PC-9 (cell line): ENCODE results near the gene PAM. TPM values are rescaled to one million over a fixed set of nuclear protein-coding genes. Genes with fewer than 3 reads are reported as not detected.

Experiments used
- BruUV-seq: library from RNA; stranded (reverse); fragments of 400-500 nt; replicated peaks from 2 replicates; lab custom pipeline; 2021; lab: Mats Ljungman, UMichigan
- CTCF ChIA-PET: fragments of 300-600 bp; sonication (Branson Sonifier 250); formaldehyde crosslinking; loops from one replicate; lab custom pipeline; 2022; ENCODE audit warnings: antibody characterized with exemption; lab: Charles Lee
- POLR2A ChIA-PET: fragments of 300-600 bp; sonication (Branson Sonifier 250); formaldehyde crosslinking; loops from one replicate; lab custom pipeline; 2022; ENCODE audit warnings: antibody characterized with exemption; ENCODE audit not compliant: unreplicated experiment; lab: Charles Lee
- DNase-seq, 2 experiments: peaks; one replicate each; pipeline versions ENCODE4 v3.0.0 to v3.0.0-alpha.2; 2015 to 2022; ENCODE audit warnings: mixed read lengths in 1 of 2
- H2AFZ ChIP-seq: fragments of 200-600 bp; sonication (generic); 2 replicates; pipeline ENCODE4 v1.8.1; 2017; ENCODE audit warnings: antibody characterized with exemption
- H3F3A ChIP-seq: fragments of 200-600 bp; sonication (generic); 2 replicates; pipeline ENCODE4 v1.8.1; 2017; ENCODE audit warnings: antibody characterized with exemption, mild to moderate bottlenecking, low read depth; ENCODE audit not compliant: insufficient read depth
- H3K27ac ChIP-seq: fragments of 200-600 bp; sonication (generic); 2 replicates; pipeline ENCODE4 v1.6.1; 2016; ENCODE audit warnings: mixed run types
- H3K27me3 ChIP-seq: fragments of 200-600 bp; sonication (generic); 2 replicates; pipeline ENCODE4 v1.6.1; 2016; ENCODE audit warnings: low read depth, mixed run types; ENCODE audit not compliant: insufficient read depth
- H3K36me3 ChIP-seq: fragments of 200-600 bp; sonication (generic); 2 replicates; pipeline ENCODE4 v1.6.1; 2016; ENCODE audit warnings: low read depth, mixed run types
- H3K4me1 ChIP-seq: fragments of 200-600 bp; sonication (generic); replicated peaks from 2 replicates; pipeline ENCODE4 v1.6.1; 2016; ENCODE audit warnings: mixed run types; ENCODE audit not compliant: insufficient read depth
- H3K4me2 ChIP-seq: fragments of 200-600 bp; sonication (generic); 2 replicates; pipeline ENCODE4 v1.6.1; 2017; ENCODE audit warnings: mixed run types
- H3K4me3 ChIP-seq: fragments of 200-600 bp; sonication (generic); 2 replicates; pipeline ENCODE4 v1.6.1; 2016; ENCODE audit warnings: mixed run types
- H3K79me2 ChIP-seq: fragments of 200-600 bp; sonication (generic); 2 replicates; pipeline ENCODE4 v1.6.1; 2017; ENCODE audit warnings: low read depth, mixed run types
- H3K9me2 ChIP-seq: fragments of 200-600 bp; sonication (generic); 2 replicates; pipeline ENCODE4 v1.8.1; 2017; ENCODE audit warnings: mild to moderate bottlenecking; ENCODE audit not compliant: insufficient read depth
- H3K9me3 ChIP-seq: fragments of 200-600 bp; sonication (generic); 2 replicates; pipeline ENCODE4 v1.8.1; 2016; ENCODE audit warnings: low read depth; ENCODE audit not compliant: insufficient read depth
- H4K20me1 ChIP-seq: fragments of 200-600 bp; sonication (generic); 2 replicates; pipeline ENCODE4 v1.8.1; 2017; ENCODE audit not compliant: insufficient read depth
- EZH2 ChIP-seq: fragments of 200-600 bp; sonication (generic); IDR thresholded peaks from 2 replicates; pipeline ENCODE4 v1.8.0; 2017; ENCODE audit warnings: antibody characterized with exemption, low read depth
- intact Hi-C: fragments of 100-400 bp; cut with micrococcal nuclease; formaldehyde crosslinking; loops from one replicate; pipeline ENCODE4 v1.10.0; 2022; ENCODE audit not compliant: unreplicated experiment
- total RNA-seq: library from RNA; stranded (reverse); gene quantifications from 2 replicates; pipeline ENCODE4 v1.2.3, GENCODE V29; 2021
- TF ChIP-seq, protein P1 (sequence below): fragments of 200-600 bp; sonication (generic); conservative IDR thresholded peaks from 2 replicates; pipeline ENCODE4 v1.6.1; 2017; ENCODE audit warnings: mixed run types, antibody characterized with exemption, mild to moderate bottlenecking, moderate library complexity

PAM gene
- total RNA-seq, 1 experiment from 2014 or later: 88.4 TPM

DNA sequence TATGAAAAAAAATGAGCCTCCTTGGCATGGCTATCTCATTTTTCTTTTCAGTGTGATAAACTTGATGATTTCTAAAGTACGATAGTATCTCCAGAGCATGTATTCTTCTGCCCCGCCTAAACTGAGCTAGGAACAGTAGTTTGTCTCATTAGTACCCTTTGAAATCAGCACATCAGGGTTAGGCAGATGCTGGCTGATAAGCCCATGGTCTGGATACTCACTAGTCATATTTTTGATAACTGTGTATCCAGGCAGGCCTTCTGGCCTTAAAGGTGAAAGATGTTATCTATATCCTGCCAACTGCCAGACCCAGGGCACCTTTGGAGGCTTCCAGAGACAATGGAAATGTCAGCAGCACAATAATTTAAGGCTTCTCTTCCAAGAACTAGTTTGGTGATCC is 261.1 kb downstream of the PAM start:
- H3K4me1 ChIP-seq: no peaks in the 10 kb centered on the region
- intact Hi-C loops: no loop called here
- TF ChIP-seq, protein P1, sequence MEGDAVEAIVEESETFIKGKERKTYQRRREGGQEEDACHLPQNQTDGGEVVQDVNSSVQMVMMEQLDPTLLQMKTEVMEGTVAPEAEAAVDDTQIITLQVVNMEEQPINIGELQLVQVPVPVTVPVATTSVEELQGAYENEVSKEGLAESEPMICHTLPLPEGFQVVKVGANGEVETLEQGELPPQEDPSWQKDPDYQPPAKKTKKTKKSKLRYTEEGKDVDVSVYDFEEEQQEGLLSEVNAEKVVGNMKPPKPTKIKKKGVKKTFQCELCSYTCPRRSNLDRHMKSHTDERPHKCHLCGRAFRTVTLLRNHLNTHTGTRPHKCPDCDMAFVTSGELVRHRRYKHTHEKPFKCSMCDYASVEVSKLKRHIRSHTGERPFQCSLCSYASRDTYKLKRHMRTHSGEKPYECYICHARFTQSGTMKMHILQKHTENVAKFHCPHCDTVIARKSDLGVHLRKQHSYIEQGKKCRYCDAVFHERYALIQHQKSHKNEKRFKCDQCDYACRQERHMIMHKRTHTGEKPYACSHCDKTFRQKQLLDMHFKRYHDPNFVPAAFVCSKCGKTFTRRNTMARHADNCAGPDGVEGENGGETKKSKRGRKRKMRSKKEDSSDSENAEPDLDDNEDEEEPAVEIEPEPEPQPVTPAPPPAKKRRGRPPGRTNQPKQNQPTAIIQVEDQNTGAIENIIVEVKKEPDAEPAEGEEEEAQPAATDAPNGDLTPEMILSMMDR: no peak
- TF ChIP-seq EZH2: no peak
- no peaks in the 10 kb centered on the region; the same call in 1 of the 2 replicates for H3K9me3 ChIP-seq
- no peak for DNase-seq
- H3K4me2 ChIP-seq: no peak overlapping the region
- H3K9me2 ChIP-seq: no peaks in the 10 kb centered on the region
- H3K27me3 ChIP-seq: no peaks in the 10 kb centered on the region
- no peak overlapping the region for H3K27ac ChIP-seq
- H2AFZ ChIP-seq: no peak overlapping the region
- H3F3A ChIP-seq: no peaks in the 10 kb centered on the region; the same call in 1 of the 2 replicates
- no peaks in the 10 kb centered on the region for H3K79me2 ChIP-seq
- CTCF ChIA-PET: no interaction called here
- BruUV-seq: no TSS peak
- H3K36me3 ChIP-seq: no peaks in the 10 kb centered on the region
- no peak overlapping the region for H3K4me3 ChIP-seq
- POLR2A ChIA-PET: no interaction called here
- no peaks in the 10 kb centered on the region for H4K20me1 ChIP-seq

DNA sequence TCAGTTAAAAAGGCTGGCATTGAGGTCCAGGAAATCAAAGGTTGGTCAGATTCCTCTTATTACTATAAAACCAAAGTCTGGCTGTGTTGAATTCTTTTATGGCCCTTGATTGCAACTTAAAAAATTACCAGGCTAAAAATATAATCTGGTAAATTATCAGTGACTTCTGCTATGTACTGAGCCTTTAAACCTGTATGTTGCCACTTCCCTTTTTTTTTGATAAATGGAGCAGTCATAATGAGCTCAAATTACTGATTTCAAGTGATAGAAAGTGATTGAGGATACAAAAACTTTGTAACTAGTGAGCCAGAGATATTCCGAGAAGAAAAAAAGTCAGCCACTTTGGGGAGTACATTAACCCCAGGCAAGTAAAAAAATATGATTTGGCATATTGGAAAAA is 264.7 kb downstream of the PAM start:
- Histone ChIP-seq H3K4me2 (no peak overlapping the region), H3K4me3 (no peak overlapping the region)
- DNase-seq: no peak

DNA sequence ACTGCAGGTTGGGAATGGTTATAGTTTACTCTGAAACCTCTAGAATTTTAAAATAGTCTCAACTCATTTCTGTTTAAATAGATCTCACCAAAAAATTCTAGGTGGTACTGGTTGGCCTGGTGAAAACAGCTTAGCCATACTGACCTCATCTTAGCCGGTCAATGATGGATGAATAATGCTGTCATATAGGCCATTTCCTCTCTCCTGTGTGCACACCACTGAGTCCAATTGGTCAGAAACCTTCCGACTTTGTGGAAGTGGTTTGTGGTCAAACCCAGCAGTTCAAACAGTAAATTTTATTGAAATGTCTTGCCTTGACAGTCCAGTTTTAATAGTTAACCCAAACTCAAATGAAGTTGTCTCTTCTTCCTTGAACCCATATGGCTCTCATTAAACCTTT is 266.2 kb downstream of the PAM start:
- no peaks in the 10 kb centered on the region for H3K36me3 ChIP-seq
- POLR2A ChIA-PET: no interaction called here
- TF ChIP-seq, protein P1: no peak
- no peak for TF ChIP-seq EZH2
- no peaks in the 10 kb centered on the region for H3K27me3 ChIP-seq
- CTCF ChIA-PET: no interaction called here
- DNase-seq: no peak
- no peaks in the 10 kb centered on the region for H3K4me1 ChIP-seq
- no peaks in the 10 kb centered on the region for H3K9me3 ChIP-seq
- H4K20me1 ChIP-seq: no peaks in the 10 kb centered on the region
- no peak overlapping the region for H3K27ac ChIP-seq
- intact Hi-C loops: no loop called here
- BruUV-seq: no TSS peak
- no peaks in the 10 kb centered on the region for H3K9me2 ChIP-seq
- H3K4me3 ChIP-seq: no peak overlapping the region
- no peak overlapping the region for H3K4me2 ChIP-seq
- no peak overlapping the region for H2AFZ ChIP-seq
- no peaks in the 10 kb centered on the region for H3F3A ChIP-seq
- H3K79me2 ChIP-seq: no peaks in the 10 kb centered on the region

More for the DNA sequence above, 264.7 kb downstream of the PAM start:
- H3K9me3 ChIP-seq: no peaks in the 10 kb centered on the region
- H3K79me2 ChIP-seq: no peaks in the 10 kb centered on the region
- intact Hi-C loops: no loop called here
- CTCF ChIA-PET: no interaction called here
- H4K20me1 ChIP-seq: no peaks in the 10 kb centered on the region
- POLR2A ChIA-PET: no interaction called here
- no peaks in the 10 kb centered on the region for H3F3A ChIP-seq
- H3K27me3 ChIP-seq: no peaks in the 10 kb centered on the region
- no peaks in the 10 kb centered on the region for H3K9me2 ChIP-seq
- H3K4me1 ChIP-seq: no peaks in the 10 kb centered on the region
- H3K36me3 ChIP-seq: no peaks in the 10 kb centered on the region
- H2AFZ ChIP-seq: no peak overlapping the region
- BruUV-seq: no TSS peak
- TF ChIP-seq, protein P1: no peak
- TF ChIP-seq EZH2: no peak
- no peak overlapping the region for H3K27ac ChIP-seq
